Activated T-cell treated with anti-CD3 and anti-CD28 coated beads for 1 hour (primary cell): ENCODE data around the gene MGAT4D.
"Not testable (repeated sequence)": the region's sequence is repeated elsewhere in the genome, so short reads cannot be mapped to it uniquely, and the experiment has no call there.

ENCODE experiments used
- DNase-seq: peaks from one replicate; pipeline ENCODE4 v3.0.0-alpha.2; 2020; ENCODE audit warnings: low read depth

MGAT4D gene

DNA sequence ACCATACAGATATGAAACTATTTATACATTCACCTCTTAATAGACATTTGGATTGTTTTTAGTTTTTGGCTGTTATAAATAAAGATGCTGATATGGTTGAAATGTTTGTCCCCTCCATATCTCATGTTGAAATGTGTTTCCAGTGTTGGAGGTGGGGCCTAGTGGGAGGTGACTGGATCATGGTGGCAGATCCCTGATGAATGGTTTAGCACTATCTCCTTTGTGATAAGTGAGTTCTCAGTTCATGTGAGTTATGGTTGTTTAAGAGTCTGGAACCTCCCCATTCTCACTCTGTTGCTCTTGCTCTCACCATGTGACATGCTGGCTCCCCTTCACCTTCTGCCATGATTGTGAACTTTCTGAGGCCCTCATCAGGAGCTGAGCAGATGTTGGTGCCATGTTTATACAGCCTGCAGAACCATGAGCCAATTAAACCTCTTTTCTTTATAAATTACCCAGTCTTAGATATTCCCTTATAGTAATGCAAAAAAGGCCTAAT is 58.4 kb downstream of the MGAT4D start:
- no peak for DNase-seq

DNA sequence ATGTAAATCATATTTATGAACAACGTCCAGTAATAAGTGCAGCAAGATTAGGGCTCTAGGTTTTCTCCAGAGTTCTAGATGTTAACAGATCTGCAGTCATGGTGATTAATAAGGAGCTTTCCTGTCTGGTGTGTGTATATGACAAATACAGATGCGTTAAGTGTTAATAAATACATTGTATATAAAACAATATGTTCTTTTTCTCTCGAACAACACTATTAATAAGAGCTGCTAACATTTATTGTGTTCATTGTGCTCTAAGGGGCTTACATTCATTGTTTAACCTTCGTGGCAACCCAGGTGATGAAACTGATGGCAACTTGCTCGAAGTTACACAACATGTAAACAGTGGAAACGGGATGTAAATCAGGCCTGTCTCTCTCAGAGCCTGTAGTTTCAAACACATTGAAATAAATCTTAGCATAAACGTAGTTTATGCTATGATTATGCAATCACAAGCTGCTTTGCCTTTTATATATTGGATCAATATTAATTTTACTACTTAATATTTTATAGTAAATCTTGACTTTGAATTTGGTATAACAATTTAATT is 70.1 kb downstream of the MGAT4D start:
- no peak for DNase-seq

DNA sequence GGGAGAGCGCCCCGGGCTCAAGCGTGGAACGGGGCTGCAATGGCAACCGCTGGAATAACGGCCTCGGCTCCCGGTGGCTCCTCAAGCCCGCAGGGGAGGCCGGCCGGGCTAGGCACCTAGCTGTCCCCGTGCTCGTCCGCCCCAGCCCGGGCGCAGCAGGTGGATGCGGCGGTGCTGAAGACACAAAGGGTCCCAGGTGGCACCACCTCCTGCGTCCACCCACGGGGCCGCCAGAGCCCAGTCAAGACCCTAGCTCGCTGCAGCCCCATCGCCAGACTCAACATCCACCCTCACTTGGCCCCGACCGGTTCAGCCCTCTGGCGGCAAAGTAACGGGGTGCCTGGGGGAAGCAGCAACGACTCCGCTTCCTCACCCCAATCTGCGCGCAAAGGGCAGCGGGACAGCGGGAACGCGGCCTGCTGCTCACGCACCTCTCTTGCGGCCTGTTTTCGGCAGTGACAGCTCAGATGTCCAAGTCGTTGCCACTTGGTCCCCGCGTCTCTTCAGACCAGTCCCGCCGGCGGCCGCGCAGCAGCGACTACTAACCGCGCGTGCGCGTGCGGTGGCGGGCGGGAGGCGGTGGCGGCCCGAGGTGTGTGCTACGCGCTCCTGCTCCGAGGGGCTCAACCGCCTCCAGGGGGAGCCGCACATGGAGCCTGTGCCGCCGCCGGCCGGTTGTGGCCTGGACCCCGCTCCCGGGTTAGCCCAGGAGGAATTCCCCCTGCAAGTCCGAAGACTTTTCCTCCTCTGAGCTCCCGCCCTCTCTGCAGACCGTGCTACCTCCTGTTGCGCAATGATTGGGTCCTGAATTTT is 70.8 kb downstream of the MGAT4D start, which contains the start of gene CLGN:
Gene CLGN, minus strand, starts transcription at position 543 of the 813 bp plus-strand sequence. CDS start 14,570 bp downstream, outside the sequence.
- DNase-seq = peak; percentile 16

DNA sequence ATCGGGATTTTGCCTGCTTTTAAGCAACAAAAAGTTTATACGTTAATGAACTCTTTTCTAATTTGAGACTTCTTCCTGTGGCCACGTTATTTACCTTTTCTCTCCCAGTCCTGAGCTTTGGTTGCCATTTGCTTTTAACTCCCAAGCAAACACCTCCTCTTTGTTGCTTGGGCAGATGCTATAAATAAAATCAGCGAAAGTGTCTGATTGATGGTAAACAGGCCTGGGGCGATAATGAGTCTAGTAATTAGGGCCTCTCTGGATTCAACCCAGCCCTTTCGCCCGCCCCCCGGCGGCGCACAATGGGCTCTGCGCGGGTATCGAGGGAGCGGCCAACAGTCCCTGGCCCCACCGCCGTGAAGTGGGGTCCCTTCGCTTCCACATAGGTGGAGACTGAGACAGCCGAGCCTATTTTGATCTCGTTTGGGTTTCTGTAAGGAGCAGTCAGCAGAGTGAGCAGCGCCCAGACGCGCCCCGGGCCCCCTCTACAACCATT is 71.4 kb downstream of the MGAT4D start:
- DNase-seq = no peak

DNA sequence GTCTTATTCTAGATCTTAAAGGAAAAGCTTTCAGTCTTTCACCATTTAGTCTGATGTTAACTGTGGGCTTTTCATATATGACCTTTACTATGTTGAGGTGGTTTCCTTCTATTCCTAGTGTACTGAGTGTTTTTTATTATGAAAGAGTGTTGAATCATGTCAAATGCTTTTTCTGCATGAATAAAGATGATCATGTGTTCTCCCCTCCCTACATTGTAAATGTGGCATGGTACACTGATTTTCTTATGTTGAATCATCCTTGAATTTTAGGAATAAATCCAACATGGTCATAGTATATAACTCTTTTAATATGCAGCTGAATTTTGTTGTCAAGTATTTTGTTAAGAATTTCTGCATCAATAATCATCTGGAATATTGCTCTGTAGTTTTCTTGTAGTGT is 75.0 kb downstream of the MGAT4D start:
- no peak for DNase-seq

DNA sequence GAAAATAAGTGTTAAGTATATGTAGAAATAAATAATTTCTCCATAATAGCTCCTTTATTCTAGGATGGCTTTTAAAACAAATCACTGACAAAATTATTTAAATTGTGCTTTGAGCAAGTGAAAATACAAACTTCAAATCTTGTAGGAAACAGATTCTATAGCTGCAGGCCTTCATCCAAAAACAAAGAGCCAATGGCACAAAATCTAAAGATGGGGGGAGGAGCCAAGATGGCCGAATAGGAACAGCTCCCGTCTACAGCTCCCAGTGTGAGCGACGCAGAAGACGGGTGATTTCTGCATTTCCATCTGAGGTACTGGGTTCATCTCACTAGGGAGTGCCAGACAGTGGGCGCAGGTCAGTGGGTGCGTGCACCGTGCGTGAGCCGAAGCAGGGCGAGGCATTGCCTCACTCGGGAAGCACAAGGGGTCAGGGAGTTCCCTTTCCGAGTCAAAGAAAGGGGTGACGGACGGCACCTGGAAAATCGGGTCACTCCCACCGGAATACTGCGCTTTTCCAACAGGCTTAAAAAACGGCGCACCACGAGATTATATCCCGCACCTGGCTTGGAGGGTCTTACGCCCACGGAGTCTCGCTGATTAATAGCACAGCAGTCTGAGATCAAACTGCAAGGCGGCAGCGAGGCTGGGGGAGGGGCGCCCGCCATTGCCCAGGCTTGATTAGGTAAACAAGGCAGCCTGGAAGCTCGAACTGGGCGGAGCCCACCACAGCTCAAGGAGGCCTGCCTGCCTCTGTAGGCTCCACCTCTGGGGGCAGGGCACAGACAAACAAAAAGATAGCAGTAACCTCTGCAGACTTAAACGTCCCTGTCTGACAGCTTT is 84.7 kb downstream of the MGAT4D start:
- DNase-seq = not testable (repeated sequence)

DNA sequence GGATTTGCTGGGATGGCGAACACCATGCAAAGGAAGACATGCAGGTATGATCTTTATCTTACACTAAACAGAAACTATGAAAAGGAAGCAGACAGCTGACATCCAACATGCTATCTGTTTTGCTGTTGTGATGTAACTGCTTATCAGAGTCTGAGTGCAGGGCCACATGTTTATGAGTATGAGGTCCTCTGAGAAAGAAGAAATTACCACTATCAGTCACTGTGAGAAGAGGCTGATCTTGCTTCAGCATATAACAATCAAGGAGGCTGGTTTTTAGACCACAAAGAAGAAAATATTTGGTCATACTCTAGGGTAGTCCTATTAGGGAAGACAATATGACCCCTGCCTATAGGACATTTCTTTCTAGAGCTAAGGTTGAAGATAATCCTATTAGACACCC is 89.1 kb downstream of the MGAT4D start:
- DNase-seq = no peak

DNA sequence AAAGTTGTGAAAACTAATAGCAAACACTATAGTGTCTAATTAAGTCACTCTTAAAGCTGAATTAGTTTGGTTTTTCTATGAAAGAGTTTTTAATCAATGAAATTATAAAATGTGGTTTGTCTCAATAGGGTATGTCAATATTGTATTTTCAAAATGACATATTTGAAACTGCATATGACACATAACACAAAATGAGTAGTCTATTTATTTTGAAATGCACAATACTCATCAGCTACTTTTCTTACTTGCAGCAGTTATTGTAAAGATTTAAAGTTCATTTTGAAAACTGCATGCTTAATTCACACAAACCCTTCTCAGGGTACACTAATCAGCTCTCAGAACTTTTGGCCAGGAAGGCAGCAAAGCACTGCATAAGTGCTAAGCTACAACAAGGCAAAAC is 91.8 kb downstream of the MGAT4D start:
- DNase-seq = no peak

DNA sequence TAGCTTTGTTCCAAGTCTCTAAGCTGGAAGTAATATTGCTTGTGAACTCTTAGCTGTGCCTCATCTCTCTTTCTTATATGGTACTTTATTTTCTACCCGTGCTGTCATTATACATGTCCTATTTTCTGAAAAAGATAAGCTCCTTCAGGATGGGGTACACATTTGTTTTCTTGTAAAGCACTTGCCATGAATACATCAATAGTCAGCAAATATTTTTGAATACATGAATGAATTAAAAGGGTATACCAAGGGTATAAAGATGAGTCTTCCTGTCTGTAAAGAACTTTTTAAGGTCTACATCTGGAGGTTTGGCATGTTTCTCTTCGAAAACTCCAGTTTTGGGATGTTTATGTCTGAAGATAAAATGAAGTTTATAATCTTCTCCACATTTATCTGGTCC is 98.0 kb downstream of the MGAT4D start:
- DNase-seq = no peak

DNA sequence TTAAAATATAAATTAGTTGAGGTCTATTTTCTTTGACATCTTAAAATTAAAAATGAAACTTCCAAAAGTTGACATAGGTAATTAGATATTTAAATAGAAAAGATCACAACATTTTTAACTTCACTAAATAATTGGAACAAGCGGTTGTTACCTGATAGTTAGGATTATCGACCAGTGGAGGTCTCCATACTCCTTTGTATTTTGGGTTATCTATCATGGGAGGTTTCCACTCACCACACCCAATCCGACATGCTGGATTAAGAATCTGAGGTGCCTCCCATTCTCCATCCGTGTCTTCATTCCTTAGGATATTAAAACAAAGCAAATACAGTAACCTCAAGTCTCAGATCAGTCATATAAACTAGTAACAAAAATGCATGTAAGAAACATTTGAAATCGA is 102.4 kb downstream of the MGAT4D start:
- DNase-seq = no peak
